ENCODE results near the gene PDGFC.

PDGFC gene

DNA sequence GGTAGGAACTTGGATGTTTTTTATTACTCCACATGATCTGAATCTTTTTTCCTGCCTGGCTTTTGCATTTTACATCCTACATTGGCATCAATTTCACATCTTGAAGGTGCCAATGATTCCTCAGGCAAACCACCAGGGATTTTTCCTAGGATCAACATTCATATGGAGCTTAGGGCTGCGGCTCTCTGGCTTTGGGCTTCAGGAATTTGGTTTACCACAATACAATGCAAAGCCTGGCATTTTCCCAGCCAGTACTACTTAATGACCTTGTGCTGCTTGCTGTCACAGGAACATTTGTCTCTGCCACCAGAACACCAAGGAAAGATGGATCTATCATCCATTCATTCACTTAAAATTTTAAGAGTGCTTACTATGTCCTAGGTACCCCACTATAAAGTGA lies 180.7 kb downstream of the PDGFC start:
- TF ChIP-seq CTCF (IDR thresholded peaks at IDR 0.05): no peak

- no peak for TF ChIP-seq CTCF (IDR thresholded peaks at IDR 0.05)
These were observed 182.8 kb downstream of the PDGFC start for GRCh38 chr4:156788782-156789181.

DNA sequence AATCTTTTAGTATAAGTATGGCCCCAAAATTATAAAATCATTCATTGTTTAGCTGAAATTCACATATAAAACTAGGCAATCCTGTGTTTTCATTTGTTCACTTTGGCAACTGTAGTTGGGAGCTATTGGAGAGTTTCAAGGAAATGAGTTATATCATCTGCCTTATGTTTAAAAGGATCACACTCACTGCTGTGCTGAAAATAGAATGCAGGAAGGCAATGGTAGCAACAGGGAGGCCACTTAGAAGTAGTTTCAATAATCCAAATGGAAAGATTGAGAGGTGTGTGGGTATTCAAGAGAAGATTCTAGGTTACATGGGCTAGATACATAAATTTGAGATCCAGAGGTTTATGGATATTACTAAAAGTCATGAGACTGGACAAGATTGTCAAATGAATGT lies 184.9 kb downstream of the PDGFC start:
- no peak for TF ChIP-seq CTCF (IDR thresholded peaks at IDR 0.05)

DNA sequence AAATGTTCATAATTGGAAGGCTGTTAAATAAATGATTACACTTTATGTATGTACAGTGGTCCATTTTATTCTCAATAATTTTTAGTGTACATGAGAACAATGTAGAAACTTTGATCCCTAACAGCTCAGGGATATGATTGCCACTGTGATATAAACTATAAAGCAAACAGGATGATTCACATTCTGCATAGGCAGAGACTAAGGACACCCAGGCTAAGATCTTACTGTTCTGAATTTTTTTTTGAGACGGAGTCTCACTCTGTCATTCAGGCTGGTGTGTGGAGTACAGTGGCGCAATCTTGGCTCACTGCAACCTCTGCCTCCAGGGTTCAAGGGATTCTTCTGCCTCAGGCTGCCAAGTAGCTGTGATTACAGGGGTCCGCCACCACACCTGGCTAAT lies 186.6 kb downstream of the PDGFC start:
- TF ChIP-seq CTCF (IDR thresholded peaks at IDR 0.05): no peak

GRCh38 chr4:156783966-156784365 lies 187.6 kb downstream of the PDGFC start:
- TF ChIP-seq CTCF (IDR thresholded peaks at IDR 0.05): no peak

DNA sequence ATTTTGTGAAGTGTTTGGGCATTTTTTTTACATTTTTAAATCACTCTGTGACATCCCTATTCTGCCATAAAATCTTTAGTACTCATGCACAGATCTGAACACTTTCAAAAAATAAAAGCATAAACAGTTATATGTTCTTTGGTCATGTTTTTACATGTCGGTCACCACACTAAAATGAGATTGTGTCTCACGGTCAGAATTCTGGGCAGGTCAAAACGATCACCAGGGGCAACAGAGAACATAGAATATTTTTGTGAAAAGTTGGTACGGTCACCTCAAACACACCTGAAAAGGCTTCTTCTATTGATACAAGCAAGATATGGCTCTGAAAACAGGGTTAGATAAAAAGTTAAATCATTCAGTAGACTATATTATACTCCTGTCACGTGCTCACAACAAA lies 189.1 kb downstream of the PDGFC start:
- TF ChIP-seq CTCF (IDR thresholded peaks at IDR 0.05): no peak

DNA sequence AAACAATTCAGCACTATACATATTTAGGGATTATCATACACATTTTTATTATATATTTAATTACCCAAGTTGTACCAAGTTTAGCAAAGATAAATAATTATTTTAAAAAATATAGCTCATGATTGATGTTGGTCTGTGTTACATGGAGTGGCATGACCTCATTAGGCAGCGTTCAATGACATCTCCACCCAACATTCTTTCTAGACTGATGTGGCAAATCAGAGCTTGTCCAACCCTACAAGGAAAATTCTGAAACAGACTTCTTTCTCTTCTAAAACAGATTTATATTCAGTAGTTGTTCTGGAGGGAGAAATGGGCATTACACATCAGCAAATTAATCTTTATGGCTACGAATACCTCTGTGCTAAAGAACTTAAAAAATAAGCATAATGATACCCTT lies 189.7 kb downstream of the PDGFC start:
- no peak for TF ChIP-seq CTCF (IDR thresholded peaks at IDR 0.05)

GRCh38 chr4:156779774-156780173 lies 191.8 kb downstream of the PDGFC start:
- no peak for TF ChIP-seq CTCF (IDR thresholded peaks at IDR 0.05)

Measured in LNCAP (cell line).